HG03460 (cell line): ENCODE results near the gene LSP1.

Source experiments
- ATAC-seq: cut with Tn5 transposase; IDR thresholded peaks from one replicate; pipeline ENCODE4 v1.9.1; 2021; ENCODE audit not compliant: unreplicated experiment

The LSP1 gene

DNA sequence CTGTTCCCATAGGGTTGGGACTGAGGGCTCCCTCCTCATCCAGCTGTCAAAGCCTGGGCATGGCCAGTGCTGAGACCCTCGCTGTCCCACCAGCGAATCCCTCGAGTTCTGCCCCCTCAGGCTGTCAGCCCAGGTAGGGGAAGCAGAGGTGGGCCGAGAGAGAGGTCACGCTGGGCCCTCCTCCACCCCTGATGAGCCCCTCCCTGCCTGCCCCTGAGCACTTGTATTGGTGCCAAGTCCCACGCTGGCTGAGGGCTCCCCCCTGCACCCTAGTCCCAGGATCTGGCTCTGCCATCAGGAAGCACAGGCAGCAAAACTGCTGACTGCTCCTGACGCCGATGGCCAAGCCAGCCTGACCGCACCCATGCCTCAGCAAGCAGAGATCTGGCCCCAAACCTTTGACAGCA, 35.5 kb downstream of the LSP1 start:
- no peak for ATAC-seq

GRCh38 chr11:1888811-1889210, 35.9 kb downstream of the LSP1 start:
- no peak for ATAC-seq

DNA sequence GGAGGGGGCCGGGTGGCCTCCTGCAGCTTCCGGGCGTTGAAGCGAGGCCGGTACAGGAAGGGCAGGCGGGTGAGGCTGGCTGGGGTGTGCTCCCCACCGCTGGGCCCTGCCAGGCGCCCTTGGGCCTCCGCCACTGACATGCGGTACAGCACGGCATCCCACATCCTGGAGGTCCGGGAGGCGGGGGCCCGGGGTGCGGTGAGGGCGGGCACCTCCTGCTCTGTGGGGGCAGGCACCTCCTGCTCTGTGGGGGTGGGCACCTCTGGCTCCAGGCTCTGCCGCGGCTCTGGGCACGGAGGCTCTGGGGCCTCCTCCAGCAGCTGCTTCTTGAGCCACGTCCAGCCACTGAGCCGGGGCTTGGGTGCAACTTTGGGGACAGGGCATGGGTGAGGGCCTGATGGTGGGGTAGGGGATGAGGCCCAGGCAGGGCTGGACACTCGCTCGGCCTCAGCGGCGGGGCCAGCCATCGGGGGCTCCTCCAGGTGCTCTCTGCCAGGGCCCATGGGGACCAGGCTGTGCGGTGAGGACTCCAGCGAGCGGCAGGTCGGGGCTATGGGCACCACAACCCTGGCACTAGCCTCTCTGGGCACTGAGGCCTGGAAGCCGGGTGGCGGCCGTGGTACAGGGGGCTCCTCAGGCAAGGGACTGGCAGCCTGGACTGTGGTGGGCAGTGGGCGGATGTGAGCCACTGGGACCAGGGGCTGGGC, 36.5 kb downstream of the LSP1 start:
- no peak for ATAC-seq

DNA sequence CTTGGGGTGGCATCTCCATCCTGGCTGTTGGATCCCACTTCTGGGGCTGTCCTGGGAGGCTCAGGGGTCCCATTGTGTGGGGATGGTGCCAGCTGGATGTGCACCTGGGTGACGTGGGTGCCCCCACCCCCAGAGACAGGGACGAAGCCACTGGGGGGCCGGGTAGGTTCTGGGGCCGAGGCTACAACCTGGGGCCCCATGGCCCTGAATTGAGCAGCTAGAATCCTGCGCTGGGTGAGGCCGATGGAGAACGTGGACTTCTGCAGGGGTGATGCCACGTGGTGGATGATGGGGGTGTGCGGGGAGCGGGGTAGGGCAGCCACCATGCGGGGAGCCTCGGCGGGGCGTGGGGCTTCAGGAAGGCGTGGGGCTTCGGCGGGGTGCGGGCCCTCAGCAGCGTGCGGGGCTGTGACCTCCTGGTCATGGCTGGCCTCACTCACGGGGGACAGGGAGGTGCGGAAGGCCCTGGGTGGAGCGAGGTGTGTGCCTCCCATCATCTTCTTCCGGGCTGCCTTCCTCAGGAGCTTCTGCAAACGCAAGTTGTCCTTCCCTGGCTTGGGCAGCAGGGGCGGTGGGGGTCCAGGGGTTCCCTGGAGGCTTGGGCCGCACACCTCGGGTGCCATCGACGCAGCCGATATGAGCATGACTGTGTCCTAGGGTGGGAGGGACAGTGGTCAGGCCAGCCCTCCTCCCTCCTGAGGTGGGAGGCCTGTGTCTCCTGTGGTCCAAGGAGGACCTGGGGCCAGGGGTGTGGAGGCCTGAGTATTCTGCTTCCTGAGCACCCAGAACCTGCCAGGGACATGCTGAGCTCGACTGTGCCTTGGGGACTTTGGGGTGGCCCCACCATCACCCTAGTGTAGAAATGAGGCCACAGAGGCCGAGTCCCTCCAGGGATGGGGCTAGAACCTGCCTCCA, 37.3 kb downstream of the LSP1 start:
- ATAC-seq: no peak

DNA sequence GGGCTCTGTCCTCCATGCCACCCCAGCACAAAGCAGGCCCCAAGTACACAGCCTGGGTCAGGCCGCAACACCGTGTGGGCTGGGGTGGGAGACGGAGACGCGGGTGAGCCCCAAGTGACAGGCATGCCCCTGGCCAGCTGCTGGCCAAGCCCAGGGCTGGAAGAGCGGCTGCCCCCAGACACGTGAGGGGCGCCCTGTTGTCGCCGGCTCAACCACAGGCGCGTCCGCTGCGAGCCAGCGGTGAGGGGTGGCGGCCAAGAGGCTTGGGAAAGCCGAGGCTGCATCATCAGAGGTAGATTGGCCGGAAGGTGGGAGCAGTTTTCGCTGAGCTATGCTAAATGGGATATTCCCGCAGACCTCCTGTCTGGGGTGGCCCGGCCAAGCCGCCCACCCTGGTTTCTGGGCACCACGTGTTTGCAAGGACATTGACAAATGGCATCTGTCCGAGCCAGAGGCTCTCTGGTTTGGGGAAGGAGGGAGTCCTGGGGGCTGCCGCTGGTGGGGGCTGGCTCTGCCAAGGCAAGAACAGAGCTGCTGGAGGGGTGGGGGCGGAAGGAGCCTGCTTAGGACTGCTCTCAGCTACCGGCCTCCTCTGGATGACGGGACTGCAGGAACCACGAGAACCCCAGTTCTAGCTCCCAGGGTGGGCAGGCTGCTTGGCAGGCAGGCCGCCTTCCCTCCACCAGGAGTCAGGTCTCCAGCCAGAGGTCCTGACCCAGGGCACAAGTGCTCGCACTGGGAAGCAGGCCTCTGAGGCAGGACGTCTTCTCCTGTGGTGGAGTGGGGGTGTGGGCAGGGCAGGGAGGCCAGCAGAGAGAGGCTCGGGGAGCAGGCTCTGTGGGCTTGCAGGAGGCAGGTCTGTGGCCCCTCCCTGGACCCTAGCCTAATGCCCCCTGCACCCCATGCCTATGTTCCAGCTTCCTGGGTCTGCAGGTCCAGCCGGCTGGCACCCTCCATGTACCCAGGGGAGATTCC, 38.3 kb downstream of the LSP1 start:
- no peak for ATAC-seq

DNA sequence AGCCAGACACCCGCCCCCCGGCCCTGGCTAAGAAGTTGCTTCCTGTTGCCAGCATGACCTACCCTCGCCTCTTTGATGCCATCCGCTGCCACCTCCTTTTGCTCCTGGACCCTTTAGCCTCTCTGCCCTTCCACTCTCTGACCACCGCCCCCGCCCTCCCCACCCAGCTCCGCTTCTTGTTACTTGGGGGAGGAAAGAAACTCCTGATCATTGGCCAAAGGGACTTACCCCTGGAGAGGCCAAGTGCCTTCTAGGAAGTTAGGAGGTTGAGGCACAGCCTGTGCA, 38.9 kb downstream of the LSP1 start, which contains the start of gene PRR33:
TSS of gene PRR33 (minus strand) at position 65 of the 285 bp plus-strand sequence. CDS start 1,311 bp downstream, outside the sequence.
- no peak for ATAC-seq

- ATAC-seq: no peak
Measured at GRCh38 chr11:1892116-1892515, 39.2 kb downstream of the LSP1 start.

DNA sequence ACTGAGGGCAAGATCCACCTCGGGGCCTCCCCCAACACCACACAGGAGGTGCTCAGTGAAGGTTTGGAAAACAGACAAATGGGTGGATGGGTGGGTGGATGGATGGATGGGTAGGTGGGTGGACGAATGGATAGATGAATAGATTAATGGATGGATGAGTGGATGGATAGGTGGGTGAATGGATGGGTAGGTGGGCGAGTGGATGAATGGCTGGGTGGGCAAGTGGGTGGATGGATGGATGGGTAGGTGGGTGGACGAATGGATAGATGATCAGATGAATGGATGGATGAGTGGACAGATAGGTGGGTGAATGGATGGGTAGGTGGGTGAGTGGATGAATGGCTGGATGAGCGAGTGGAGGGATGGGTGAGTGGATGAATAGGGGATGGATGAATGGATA, 39.7 kb downstream of the LSP1 start:
- ATAC-seq: no peak

GRCh38 chr11:1893581-1894359, 40.9 kb downstream of the LSP1 start:
- no peak for ATAC-seq

DNA sequence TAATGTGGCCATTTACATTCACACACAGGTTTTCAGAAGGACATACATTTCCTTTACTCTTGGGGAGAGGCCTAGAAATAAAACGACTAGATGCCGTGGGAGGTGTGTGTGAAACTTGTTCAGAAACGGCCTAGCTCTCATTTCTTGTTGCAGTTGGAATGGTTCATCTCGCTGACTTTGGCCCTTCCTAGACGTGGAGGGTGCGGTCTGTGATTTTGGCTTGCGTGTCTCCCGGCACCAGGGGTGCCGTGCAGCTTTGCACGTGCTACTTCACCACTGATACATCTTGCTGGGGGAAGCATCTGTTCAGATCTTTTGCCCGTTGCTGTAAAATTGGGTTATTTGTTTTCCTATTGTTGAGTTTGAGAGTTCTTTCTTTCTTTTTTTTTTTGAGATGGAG, 41.9 kb downstream of the LSP1 start:
- ATAC-seq: no peak

- no peak for ATAC-seq
Measured at GRCh38 chr11:1896468-1896867, 43.6 kb downstream of the LSP1 start.

- ATAC-seq: no peak
Measured at GRCh38 chr11:1896923-1897322, 44.0 kb downstream of the LSP1 start.

DNA sequence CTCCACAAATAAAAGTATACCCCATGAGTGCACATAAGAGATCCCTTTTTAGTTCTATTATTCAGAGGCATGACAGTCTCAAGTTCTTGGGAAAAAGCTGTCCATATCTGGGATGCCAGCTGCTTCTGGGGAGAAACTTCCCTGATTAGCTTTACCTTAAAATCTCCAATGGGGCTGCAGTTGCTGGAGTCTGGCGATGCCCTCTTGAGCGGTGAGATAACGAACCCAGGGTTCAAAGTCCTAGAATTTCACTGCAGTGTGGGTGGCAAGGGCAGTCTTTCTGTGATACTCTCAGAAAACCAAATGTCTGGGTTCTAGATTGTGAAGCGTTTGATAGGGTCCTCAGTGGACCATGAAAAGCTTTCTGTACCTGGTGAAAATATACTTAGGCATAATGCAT, 46.2 kb downstream of the LSP1 start:
- no peak for ATAC-seq

DNA sequence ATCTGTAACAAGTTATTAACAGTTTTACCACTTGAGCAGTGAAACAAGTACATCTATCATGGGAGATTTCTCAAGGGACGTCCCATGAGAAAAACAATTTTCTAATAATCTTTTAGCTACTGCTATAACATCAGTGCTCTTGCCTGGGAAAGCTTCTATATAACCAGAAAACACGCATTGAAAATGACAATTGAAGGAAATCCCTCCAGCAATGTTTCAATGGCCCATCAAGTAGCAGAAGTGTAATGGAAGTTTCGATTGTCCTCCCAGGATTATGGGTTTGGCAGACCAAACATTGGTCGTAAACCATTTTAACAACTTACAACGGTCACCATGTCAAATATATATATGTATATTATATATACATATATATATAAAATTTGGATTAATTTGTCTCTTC, 46.8 kb downstream of the LSP1 start:
- no peak for ATAC-seq

GRCh38 chr11:1906181-1906580, 53.3 kb downstream of the LSP1 start:
- ATAC-seq: no peak

DNA sequence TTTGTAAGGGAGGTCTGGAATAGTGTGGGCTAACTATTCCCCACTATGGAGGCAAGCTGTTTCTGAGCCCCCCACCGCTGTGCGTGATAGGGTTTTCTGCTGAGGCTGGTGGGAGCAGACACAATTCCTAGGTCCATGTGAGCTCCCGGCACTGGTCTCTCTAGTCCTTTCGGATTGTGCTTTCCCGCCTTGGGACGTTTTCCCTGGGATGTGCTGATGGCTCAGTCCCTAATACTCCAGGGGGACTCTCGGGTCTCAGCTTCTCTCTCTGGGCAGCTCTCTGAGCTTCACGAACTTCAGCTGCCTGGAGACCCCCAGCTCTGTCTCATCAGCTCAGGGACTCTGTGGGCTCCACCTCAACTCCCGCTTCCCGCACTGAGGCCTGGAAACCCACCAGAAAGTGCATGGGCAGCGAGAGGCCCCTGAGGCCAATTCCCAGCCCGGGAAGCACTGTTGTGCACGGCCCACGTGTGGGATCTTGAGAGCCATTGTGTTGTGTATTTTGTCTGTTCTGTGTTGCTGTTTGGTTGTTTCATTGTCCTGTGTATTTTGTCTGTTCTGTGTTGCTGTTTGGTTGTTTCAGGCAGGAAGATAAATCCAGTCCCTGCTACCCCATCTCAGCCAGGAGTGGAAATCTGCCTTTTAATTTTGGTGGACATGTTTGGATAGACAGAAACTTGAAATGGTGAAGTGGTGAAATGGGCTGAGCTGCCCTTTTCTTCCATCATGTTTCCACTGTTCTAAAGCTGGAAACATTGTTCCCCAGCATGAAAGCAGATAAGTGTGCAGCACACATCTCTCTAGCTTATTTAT, 53.9 kb downstream of the LSP1 start:
- no peak for ATAC-seq

- ATAC-seq: no peak
Measured at GRCh38 chr11:1908618-1909017, 55.7 kb downstream of the LSP1 start.

DNA sequence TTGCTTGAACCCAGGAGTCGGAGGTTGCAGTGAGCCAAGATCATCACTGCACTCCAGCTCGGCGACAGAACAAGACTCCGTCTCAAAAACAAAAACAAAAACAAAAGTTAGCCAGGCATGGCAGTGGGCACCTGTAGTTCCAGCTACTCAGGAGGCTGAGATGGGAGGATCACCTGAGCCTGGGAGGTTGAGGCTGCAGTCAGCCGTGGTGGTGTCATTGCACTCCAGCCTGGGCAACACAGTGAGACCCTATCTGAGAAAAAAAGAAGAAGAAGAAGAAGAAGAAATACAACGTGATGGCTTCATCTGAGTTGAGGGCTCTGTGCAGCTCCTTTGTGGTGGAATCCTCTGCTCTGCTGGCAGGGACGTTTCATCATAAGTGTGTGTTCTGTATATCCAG, 56.6 kb downstream of the LSP1 start:
- no peak for ATAC-seq

DNA sequence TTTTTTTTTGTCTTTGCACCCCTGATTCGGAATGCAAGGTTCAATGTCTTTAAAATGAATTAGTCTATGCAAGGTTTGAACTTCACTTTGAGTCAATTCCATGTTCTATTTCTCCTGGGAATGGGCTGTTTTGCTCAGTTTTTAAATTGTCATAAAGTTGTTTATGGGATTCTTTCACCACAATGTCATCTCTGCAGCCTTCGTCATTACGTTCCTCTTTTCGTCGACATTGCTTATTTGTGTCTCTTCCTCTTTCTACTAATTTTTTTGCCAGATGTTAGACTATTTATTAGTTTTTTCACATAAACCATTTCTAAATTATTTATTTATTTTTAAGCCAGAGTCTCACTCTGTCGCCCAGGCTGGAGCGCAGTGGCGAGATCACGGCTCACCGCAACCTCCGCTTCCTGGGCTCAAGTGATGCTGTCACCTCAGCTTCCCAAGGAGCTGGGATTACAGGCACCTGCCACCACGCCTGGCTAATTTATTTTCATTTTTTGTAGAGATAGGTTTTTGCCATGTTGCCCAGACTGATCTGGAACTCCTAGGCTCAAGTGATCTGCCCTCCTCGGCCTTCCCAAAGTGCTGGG, 59.5 kb downstream of the LSP1 start:
- no peak for ATAC-seq
